Testis (tissue), 2 donors: ENCODE measurements around the gene ZBTB14.

Experiments used
- POLR2A ChIP-seq: fragments of 450-650 bp; IDR thresholded peaks from one replicate; pipeline ENCODE4 v1.6.1; 2017; ENCODE audit warnings: antibody characterized with exemption, mild to moderate bottlenecking, moderate library complexity
- TF ChIP-seq, protein P1 (sequence below), 3 experiments: fragments of 450-650 bp in 2 of 3; fragments of 200-600 bp in 1 of 3; sonication (generic) in 1 of 3; IDR thresholded peaks; one replicate each; pipeline ENCODE4 v1.5.1; 2016 to 2019; ENCODE audit warnings: antibody characterized with exemption in 3 of 3, mild to moderate bottlenecking in 2 of 3, moderate library complexity in 1 of 3

DNA sequence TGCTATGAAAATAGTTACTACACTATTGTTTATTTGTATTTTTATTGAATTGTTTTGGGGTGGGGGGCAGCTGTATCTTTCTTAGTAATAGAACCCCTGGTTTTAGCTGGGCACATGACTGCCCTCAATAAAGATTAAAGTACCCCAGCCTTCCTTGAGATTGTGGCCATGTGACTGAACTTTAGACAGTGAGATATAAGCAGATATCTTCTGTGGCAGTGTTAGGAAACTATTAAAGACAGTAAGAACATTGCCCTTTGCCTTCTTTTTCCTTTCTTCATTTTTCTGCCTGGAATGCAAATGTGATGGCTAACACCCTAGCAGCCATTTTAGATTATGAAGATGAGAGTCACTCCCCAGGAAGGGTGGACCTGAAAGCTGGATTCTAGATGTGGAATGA, 50.6 kb downstream of the ZBTB14 start:
- TF ChIP-seq, protein P1, sequence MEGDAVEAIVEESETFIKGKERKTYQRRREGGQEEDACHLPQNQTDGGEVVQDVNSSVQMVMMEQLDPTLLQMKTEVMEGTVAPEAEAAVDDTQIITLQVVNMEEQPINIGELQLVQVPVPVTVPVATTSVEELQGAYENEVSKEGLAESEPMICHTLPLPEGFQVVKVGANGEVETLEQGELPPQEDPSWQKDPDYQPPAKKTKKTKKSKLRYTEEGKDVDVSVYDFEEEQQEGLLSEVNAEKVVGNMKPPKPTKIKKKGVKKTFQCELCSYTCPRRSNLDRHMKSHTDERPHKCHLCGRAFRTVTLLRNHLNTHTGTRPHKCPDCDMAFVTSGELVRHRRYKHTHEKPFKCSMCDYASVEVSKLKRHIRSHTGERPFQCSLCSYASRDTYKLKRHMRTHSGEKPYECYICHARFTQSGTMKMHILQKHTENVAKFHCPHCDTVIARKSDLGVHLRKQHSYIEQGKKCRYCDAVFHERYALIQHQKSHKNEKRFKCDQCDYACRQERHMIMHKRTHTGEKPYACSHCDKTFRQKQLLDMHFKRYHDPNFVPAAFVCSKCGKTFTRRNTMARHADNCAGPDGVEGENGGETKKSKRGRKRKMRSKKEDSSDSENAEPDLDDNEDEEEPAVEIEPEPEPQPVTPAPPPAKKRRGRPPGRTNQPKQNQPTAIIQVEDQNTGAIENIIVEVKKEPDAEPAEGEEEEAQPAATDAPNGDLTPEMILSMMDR (IDR thresholded peaks at IDR 0.05), result no peak
- TF ChIP-seq POLR2A, result no peak
